Activated naive CD8-positive, alpha-beta T cell treated with anti-CD3 and anti-CD28 coated beads, Interleukin-2, amount 50 U/mL, for 24 hours (primary cell): Measurements from ENCODE around the gene BDKRB2.

Source experiments
- ATAC-seq: fragments of 150-1000 bp; cut with Tn5 transposase; one replicate; pipeline ENCODE4 v1.10.0; 2021
- DNase-seq: peaks from one replicate; pipeline ENCODE4 v3.0.0; 2021
- H3K27ac Mint-ChIP-seq: one replicate; pipeline ENCODE4 v1.8.0; 2021; ENCODE audit warnings: mild to moderate bottlenecking, mixed read lengths
- H3K27me3 Mint-ChIP-seq: one replicate; pipeline ENCODE4 v1.8.0; 2021; ENCODE audit warnings: mixed read lengths
- H3K36me3 Mint-ChIP-seq: one replicate; pipeline ENCODE4 v1.8.0; 2021; ENCODE audit warnings: low read depth, mixed read lengths
- H3K4me1 Mint-ChIP-seq: one replicate; pipeline ENCODE4 v1.8.0; 2021; ENCODE audit warnings: mixed read lengths
- H3K4me3 Mint-ChIP-seq: one replicate; pipeline ENCODE4 v1.8.0; 2021; ENCODE audit warnings: mild to moderate bottlenecking, moderate library complexity, mixed read lengths
- H3K9me3 Mint-ChIP-seq: one replicate; pipeline ENCODE4 v1.8.0; 2021; ENCODE audit warnings: mixed read lengths

BDKRB2 gene

GRCh38 chr14:96217376-96217913, 12.8 kb downstream of the BDKRB2 start:
- Mint-ChIP-seq H3K36me3 (no peaks in the 10 kb centered on the region), H3K27ac (no peak overlapping the region), H3K4me3 (no peak overlapping the region), H3K9me3 (no peaks in the 10 kb centered on the region), H3K27me3 (peaks cover 8% of the 10 kb centered on the region), H3K4me1 (no peaks in the 10 kb centered on the region)
- DNase-seq: no peak
- no peak for ATAC-seq

GRCh38 chr14:96221109-96221650, 16.5 kb downstream of the BDKRB2 start:
- no peak overlapping the region for H3K27ac Mint-ChIP-seq
- H3K36me3 Mint-ChIP-seq: no peaks in the 10 kb centered on the region
- H3K27me3 Mint-ChIP-seq: peaks cover 8% of the 10 kb centered on the region
- no peak for DNase-seq
- no peaks in the 10 kb centered on the region for H3K4me1 Mint-ChIP-seq
- ATAC-seq: no peak
- H3K9me3 Mint-ChIP-seq: no peaks in the 10 kb centered on the region
- H3K4me3 Mint-ChIP-seq: no peak overlapping the region

- no peak for ATAC-seq
- DNase-seq: no peak
- H3K27me3 Mint-ChIP-seq: peaks cover 8% of the 10 kb centered on the region
- no peak overlapping the region for H3K4me3 Mint-ChIP-seq
- no peaks in the 10 kb centered on the region for H3K4me1 Mint-ChIP-seq
- no peaks in the 10 kb centered on the region for H3K36me3 Mint-ChIP-seq
- no peak overlapping the region for H3K27ac Mint-ChIP-seq
- no peaks in the 10 kb centered on the region for H3K9me3 Mint-ChIP-seq
These were observed 17.2 kb downstream of the BDKRB2 start for GRCh38 chr14:96221841-96222240.

GRCh38 chr14:96224480-96225096, 19.9 kb downstream of the BDKRB2 start:
- Mint-ChIP-seq H3K27ac (no peak overlapping the region), H3K36me3 (no peaks in the 10 kb centered on the region)

GRCh38 chr14:96225213-96225612, 20.6 kb downstream of the BDKRB2 start:
- no peak overlapping the region for H3K27ac Mint-ChIP-seq
- peaks cover 9% of the 10 kb centered on the region for H3K27me3 Mint-ChIP-seq
- no peaks in the 10 kb centered on the region for H3K4me1 Mint-ChIP-seq
- no peaks in the 10 kb centered on the region for H3K9me3 Mint-ChIP-seq
- DNase-seq (no peak), ATAC-seq (no peak)
- H3K36me3 Mint-ChIP-seq: no peaks in the 10 kb centered on the region
- no peak overlapping the region for H3K4me3 Mint-ChIP-seq

More at GRCh38 chr14:96224480-96225096, 19.9 kb downstream of the BDKRB2 start:
- Mint-ChIP-seq H3K27me3 (peaks cover 10% of the 10 kb centered on the region), H3K4me1 (no peaks in the 10 kb centered on the region), H3K9me3 (no peaks in the 10 kb centered on the region), H3K4me3 (no peak overlapping the region)
- DNase-seq (no peak), ATAC-seq (no peak)

GRCh38 chr14:96225745-96226151, 21.1 kb downstream of the BDKRB2 start:
- H3K36me3 Mint-ChIP-seq: no peaks in the 10 kb centered on the region
- DNase-seq (no peak), ATAC-seq (no peak)
- H3K4me3 Mint-ChIP-seq: no peak overlapping the region
- H3K27me3 Mint-ChIP-seq: peaks cover 5% of the 10 kb centered on the region
- H3K9me3 Mint-ChIP-seq: no peaks in the 10 kb centered on the region
- no peak overlapping the region for H3K27ac Mint-ChIP-seq
- H3K4me1 Mint-ChIP-seq: no peaks in the 10 kb centered on the region

- no peak overlapping the region for H3K4me3 Mint-ChIP-seq
- H3K4me1 Mint-ChIP-seq: no peaks in the 10 kb centered on the region
- ATAC-seq (no peak), DNase-seq (no peak)
- no peaks in the 10 kb centered on the region for H3K9me3 Mint-ChIP-seq
- H3K27me3 Mint-ChIP-seq: peaks cover 4% of the 10 kb centered on the region
- H3K27ac Mint-ChIP-seq: no peak overlapping the region
- H3K36me3 Mint-ChIP-seq: no peaks in the 10 kb centered on the region
These were observed 22.8 kb downstream of the BDKRB2 start for GRCh38 chr14:96227428-96227827.

- H3K36me3 Mint-ChIP-seq: no peaks in the 10 kb centered on the region
- H3K4me1 Mint-ChIP-seq: no peaks in the 10 kb centered on the region
- H3K9me3 Mint-ChIP-seq: no peaks in the 10 kb centered on the region
- H3K27ac Mint-ChIP-seq: no peak overlapping the region
- no peak for ATAC-seq
- H3K4me3 Mint-ChIP-seq: no peak overlapping the region
- H3K27me3 Mint-ChIP-seq: peaks cover 2% of the 10 kb centered on the region
- DNase-seq: no peak
These were observed 24.7 kb downstream of the BDKRB2 start for GRCh38 chr14:96229315-96229714.

- Mint-ChIP-seq H3K4me1 (no peaks in the 10 kb centered on the region), H3K27ac (no peak overlapping the region), H3K9me3 (no peaks in the 10 kb centered on the region), H3K36me3 (no peaks in the 10 kb centered on the region), H3K27me3 (peaks cover 2% of the 10 kb centered on the region), H3K4me3 (no peak overlapping the region)
- DNase-seq (no peak), ATAC-seq (no peak)
These were observed 26.4 kb downstream of the BDKRB2 start for GRCh38 chr14:96231056-96231455.

- Mint-ChIP-seq H3K36me3 (no peaks in the 10 kb centered on the region), H3K27ac (no peak overlapping the region), H3K9me3 (no peaks in the 10 kb centered on the region), H3K4me3 (no peak overlapping the region), H3K27me3 (peaks cover 2% of the 10 kb centered on the region), H3K4me1 (no peaks in the 10 kb centered on the region)
- ATAC-seq: no peak
- no peak for DNase-seq
These were observed 27.0 kb downstream of the BDKRB2 start for GRCh38 chr14:96231526-96232130.

GRCh38 chr14:96232506-96232905, 27.9 kb downstream of the BDKRB2 start:
- Mint-ChIP-seq H3K4me1 (no peaks in the 10 kb centered on the region), H3K36me3 (no peaks in the 10 kb centered on the region), H3K27me3 (peaks cover under 1% of the 10 kb centered on the region), H3K27ac (no peak overlapping the region), H3K9me3 (no peaks in the 10 kb centered on the region), H3K4me3 (no peak overlapping the region)
- no peak for ATAC-seq
- no peak for DNase-seq

- Mint-ChIP-seq H3K4me1 (no peaks in the 10 kb centered on the region), H3K4me3 (no peak overlapping the region), H3K27ac (no peak overlapping the region), H3K36me3 (no peaks in the 10 kb centered on the region), H3K27me3 (no peaks in the 10 kb centered on the region), H3K9me3 (no peaks in the 10 kb centered on the region)
- ATAC-seq: no peak
- no peak for DNase-seq
These were observed 29.0 kb downstream of the BDKRB2 start for GRCh38 chr14:96233661-96234060.

GRCh38 chr14:96235426-96235825, 30.8 kb downstream of the BDKRB2 start:
- Mint-ChIP-seq H3K4me3 (no peak overlapping the region), H3K36me3 (no peaks in the 10 kb centered on the region), H3K4me1 (no peaks in the 10 kb centered on the region), H3K27ac (no peak overlapping the region), H3K9me3 (no peaks in the 10 kb centered on the region), H3K27me3 (no peaks in the 10 kb centered on the region)
- ATAC-seq (no peak), DNase-seq (no peak)

- DNase-seq (no peak), ATAC-seq (no peak)
- Mint-ChIP-seq H3K36me3 (no peaks in the 10 kb centered on the region), H3K27me3 (no peaks in the 10 kb centered on the region), H3K9me3 (no peaks in the 10 kb centered on the region), H3K4me3 (no peak overlapping the region), H3K4me1 (no peaks in the 10 kb centered on the region), H3K27ac (no peak overlapping the region)
These were observed 33.0 kb downstream of the BDKRB2 start for GRCh38 chr14:96237641-96238040.

- no peaks in the 10 kb centered on the region for H3K27me3 Mint-ChIP-seq
- no peaks in the 10 kb centered on the region for H3K9me3 Mint-ChIP-seq
- ATAC-seq (no peak), DNase-seq (no peak)
- no peak overlapping the region for H3K27ac Mint-ChIP-seq
- no peaks in the 10 kb centered on the region for H3K4me1 Mint-ChIP-seq
- no peaks in the 10 kb centered on the region for H3K36me3 Mint-ChIP-seq
- H3K4me3 Mint-ChIP-seq: no peak overlapping the region
These were observed 34.1 kb downstream of the BDKRB2 start for GRCh38 chr14:96238676-96239265.
